Loucy (cell line): ENCODE measurements around the gene RPS6KB1.

ENCODE experiments used
- H2AFZ ChIP-seq: fragments of 200-600 bp; sonication (generic); 2 replicates; pipeline ENCODE4 v1.6.0; 2016; ENCODE audit warnings: antibody characterized with exemption, mild to moderate bottlenecking, low read length, moderate library complexity
- H3F3A ChIP-seq: fragments of 200-600 bp; 2 replicates; pipeline ENCODE4 v1.6.0; 2016; ENCODE audit warnings: antibody characterized with exemption, low read depth, mild to moderate bottlenecking
- H3K27me3 ChIP-seq: fragments of 200-600 bp; sonication (generic); 2 replicates; pipeline ENCODE4 v1.6.1; 2014; ENCODE audit warnings: low read length, mild to moderate bottlenecking; ENCODE audit not compliant: insufficient read depth, poor library complexity, severe bottlenecking
- H3K36me3 ChIP-seq: fragments of 200-600 bp; sonication (generic); 2 replicates; pipeline ENCODE4 v1.6.1; 2016; ENCODE audit warnings: low read length; ENCODE audit not compliant: insufficient read depth
- H3K4me1 ChIP-seq: fragments of 200-600 bp; sonication (generic); 2 replicates; pipeline ENCODE4 v1.5.1; 2014; ENCODE audit warnings: low read length, mild to moderate bottlenecking; ENCODE audit not compliant: insufficient read depth, poor library complexity, severe bottlenecking
- H3K4me2 ChIP-seq: fragments of 200-600 bp; sonication (generic); 2 replicates; pipeline ENCODE4 v1.6.0; 2014; ENCODE audit warnings: antibody characterized with exemption, low read length, low read depth, mild to moderate bottlenecking; ENCODE audit not compliant: poor library complexity, severe bottlenecking
- H3K4me3 ChIP-seq: fragments of 200-600 bp; sonication (generic); 2 replicates; pipeline ENCODE4 v1.5.1; 2014; ENCODE audit warnings: low read length, mild to moderate bottlenecking, mixed read lengths; ENCODE audit not compliant: poor library complexity, severe bottlenecking
- H3K79me2 ChIP-seq: fragments of 200-600 bp; sonication (generic); 2 replicates; pipeline ENCODE4 v1.6.1; 2014; ENCODE audit warnings: low read length; ENCODE audit not compliant: insufficient read depth
- H3K9ac ChIP-seq: fragments of 200-600 bp; sonication (generic); 2 replicates; pipeline ENCODE4 v1.6.0; 2014; ENCODE audit warnings: mild to moderate bottlenecking, low read depth, low read length, moderate library complexity; ENCODE audit not compliant: poor library complexity, severe bottlenecking
- H3K9me2 ChIP-seq: fragments of 200-600 bp; sonication (generic); replicated peaks from 2 replicates; pipeline ENCODE4 v1.6.1; 2016; ENCODE audit warnings: low read depth, low read length, mixed read lengths
- H3K9me3 ChIP-seq: fragments of 200-600 bp; sonication (generic); 2 replicates; pipeline ENCODE4 v1.6.1; 2014; ENCODE audit warnings: mild to moderate bottlenecking, antibody characterized with exemption, low read length, low read depth; ENCODE audit not compliant: insufficient read depth
- H4K20me1 ChIP-seq: fragments of 200-600 bp; sonication (generic); 2 replicates; pipeline ENCODE4 v1.6.0; 2014; ENCODE audit warnings: antibody characterized with exemption, low read length, mild to moderate bottlenecking; ENCODE audit not compliant: insufficient read depth, poor library complexity, severe bottlenecking
- EZH2phosphoT487 ChIP-seq: fragments of 200-600 bp; IDR thresholded peaks from 2 replicates; pipeline ENCODE4 v1.6.1; 2018; ENCODE audit warnings: antibody characterized with exemption, mild to moderate bottlenecking, moderate library complexity, borderline replicate concordance
- TF ChIP-seq, protein P1 (sequence below): fragments of 200-600 bp; sonication (generic); conservative IDR thresholded peaks from 2 replicates; pipeline ENCODE4 v1.5.1; 2014; ENCODE audit warnings: mild to moderate bottlenecking, antibody characterized with exemption, low read length

RPS6KB1 gene

DNA sequence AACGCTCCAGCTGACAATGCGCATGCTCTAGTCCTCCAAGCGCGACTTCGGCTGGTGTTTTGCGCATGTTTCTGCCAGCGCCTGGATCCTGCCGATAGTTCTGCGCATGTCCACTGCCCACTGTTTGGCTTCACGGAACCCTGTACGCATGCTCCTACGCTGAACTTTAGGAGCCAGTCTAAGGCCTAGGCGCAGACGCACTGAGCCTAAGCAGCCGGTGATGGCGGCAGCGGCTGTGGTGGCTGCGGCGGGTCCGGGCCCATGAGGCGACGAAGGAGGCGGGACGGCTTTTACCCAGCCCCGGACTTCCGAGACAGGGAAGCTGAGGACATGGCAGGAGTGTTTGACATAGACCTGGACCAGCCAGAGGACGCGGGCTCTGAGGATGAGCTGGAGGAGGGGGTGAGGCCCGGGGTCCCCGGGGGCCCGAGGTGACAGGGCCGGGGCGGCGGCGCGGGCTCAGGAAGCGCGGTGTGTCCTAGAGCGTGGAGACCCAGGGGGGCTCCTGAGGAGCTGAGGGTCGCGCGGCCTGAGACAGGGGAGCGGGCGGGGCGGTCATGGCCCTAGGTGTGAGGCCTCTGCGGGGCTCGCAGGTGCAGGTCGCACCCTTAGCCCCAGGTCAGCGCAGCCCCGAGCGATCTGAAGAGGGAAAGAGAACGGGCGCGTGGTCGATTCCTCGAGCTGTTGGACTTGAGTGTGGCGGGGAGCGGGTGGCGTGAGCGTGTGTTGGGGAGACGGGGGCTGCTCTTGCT is at the start of gene RPS6KB1, which contains the start of gene TUBD1:
TSS of gene RPS6KB1 (plus strand) at position 198 of the 752 bp plus-strand sequence. CDS start at position 262, 64 bp downstream.
TSS of gene TUBD1 (minus strand) at position 20 of the 752 bp plus-strand sequence. CDS start 1,941 bp downstream, outside the sequence.
- Histone ChIP-seq H3K9me3 (no peaks in the 10 kb centered on the region), H3K4me3 (peak within 1 kb of the TSS; percentile 87), H4K20me1 (peaks cover 25% of the 10 kb centered on the region), H3K9me2 (no peaks in the 10 kb centered on the region), H3K79me2 (peaks cover 68% of the 10 kb centered on the region), H3K27me3 (no peaks in the 10 kb centered on the region), H3F3A (no peaks in the 10 kb centered on the region), H2AFZ (peak within 1 kb of the TSS; percentile 99), H3K4me2 (peak within 1 kb of the TSS; percentile 92), H3K36me3 (no peaks in the 10 kb centered on the region), H3K4me1 (peaks cover 49% of the 10 kb centered on the region), H3K9ac (peak within 1 kb of the TSS; percentile 75)
- TF ChIP-seq EZH2phosphoT487: no peak
- TF ChIP-seq, protein P1, sequence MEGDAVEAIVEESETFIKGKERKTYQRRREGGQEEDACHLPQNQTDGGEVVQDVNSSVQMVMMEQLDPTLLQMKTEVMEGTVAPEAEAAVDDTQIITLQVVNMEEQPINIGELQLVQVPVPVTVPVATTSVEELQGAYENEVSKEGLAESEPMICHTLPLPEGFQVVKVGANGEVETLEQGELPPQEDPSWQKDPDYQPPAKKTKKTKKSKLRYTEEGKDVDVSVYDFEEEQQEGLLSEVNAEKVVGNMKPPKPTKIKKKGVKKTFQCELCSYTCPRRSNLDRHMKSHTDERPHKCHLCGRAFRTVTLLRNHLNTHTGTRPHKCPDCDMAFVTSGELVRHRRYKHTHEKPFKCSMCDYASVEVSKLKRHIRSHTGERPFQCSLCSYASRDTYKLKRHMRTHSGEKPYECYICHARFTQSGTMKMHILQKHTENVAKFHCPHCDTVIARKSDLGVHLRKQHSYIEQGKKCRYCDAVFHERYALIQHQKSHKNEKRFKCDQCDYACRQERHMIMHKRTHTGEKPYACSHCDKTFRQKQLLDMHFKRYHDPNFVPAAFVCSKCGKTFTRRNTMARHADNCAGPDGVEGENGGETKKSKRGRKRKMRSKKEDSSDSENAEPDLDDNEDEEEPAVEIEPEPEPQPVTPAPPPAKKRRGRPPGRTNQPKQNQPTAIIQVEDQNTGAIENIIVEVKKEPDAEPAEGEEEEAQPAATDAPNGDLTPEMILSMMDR: no peak

- Histone ChIP-seq H3K36me3 (peaks cover 4% of the 10 kb centered on the region), H4K20me1 (peaks cover 11% of the 10 kb centered on the region), H3K27me3 (no peaks in the 10 kb centered on the region), H3K4me3 (no peak overlapping the region), H3K9me3 (no peaks in the 10 kb centered on the region), H3K79me2 (peaks cover 22% of the 10 kb centered on the region), H3K4me2 (no peak overlapping the region), H2AFZ (no peak overlapping the region), H3K4me1 (peaks cover 27% of the 10 kb centered on the region), H3F3A (peaks cover 3% of the 10 kb centered on the region; the same call in 1 of the 2 replicates), H3K9me2 (no peaks in the 10 kb centered on the region), H3K9ac (peak overlapping the region; percentile 32)
- no peak for TF ChIP-seq EZH2phosphoT487
- TF ChIP-seq, protein P1: no peak
Observed at GRCh38 chr17:59844884-59845594, 47.9 kb upstream of the RPS6KB1 start.

GRCh38 chr17:59845595-59846393 is 47.1 kb upstream of the RPS6KB1 start:
- Histone ChIP-seq H3K9me2 (no peaks in the 10 kb centered on the region), H3K36me3 (no peaks in the 10 kb centered on the region), H3K4me3 (peak overlapping the region; percentile 32), H3K79me2 (peaks cover 15% of the 10 kb centered on the region), H4K20me1 (peaks cover 3% of the 10 kb centered on the region), H3K9me3 (no peaks in the 10 kb centered on the region), H3K9ac (peak overlapping the region; percentile 32), H2AFZ (no peak overlapping the region), H3F3A (peaks cover 3% of the 10 kb centered on the region; the same call in 1 of the 2 replicates), H3K4me2 (no peak overlapping the region), H3K27me3 (no peaks in the 10 kb centered on the region), H3K4me1 (peaks cover 20% of the 10 kb centered on the region)
- TF ChIP-seq, protein P1: no peak
- TF ChIP-seq EZH2phosphoT487: no peak
